Measurements from ENCODE around the gene GPR55.

- no peak for TF ChIP-seq EZH2 (IDR thresholded peaks at IDR 0.05; ENCODE audit: borderline replicate concordance, insufficient read depth, low read depth, low read length, poor library complexity, severe bottlenecking)
- no peak for TF ChIP-seq CTCF (IDR thresholded peaks at IDR 0.05)
Measured at GRCh38 chr2:230929381-230930148, 4.5 kb upstream of the GPR55 start.

Measured in B cell (primary cell).